ENCODE measurements around the gene CD247.

GRCh38 chr1:167463080-167463479, 55.2 kb downstream of the CD247 start:
- TF ChIP-seq GATA2 (IDR thresholded peaks at IDR 0.05; ENCODE audit: low read depth, low read length) = no peak
- no peak for TF ChIP-seq GATA3 (IDR thresholded peaks at IDR 0.05; ENCODE audit: low read depth, low read length)
